Anterior cingulate cortex (tissue), 58 donors: ENCODE measurements around the gene KLF18.
"Not testable (repeated sequence)": the region's sequence is repeated elsewhere in the genome, so short reads cannot be mapped to it uniquely, and the experiment has no call there.

Experiments
- DNase-seq, 58 donors: peaks; one replicate each; lab custom pipeline; 2025; lab: John Stamatoyannopoulos, UW

Gene KLF18

DNA sequence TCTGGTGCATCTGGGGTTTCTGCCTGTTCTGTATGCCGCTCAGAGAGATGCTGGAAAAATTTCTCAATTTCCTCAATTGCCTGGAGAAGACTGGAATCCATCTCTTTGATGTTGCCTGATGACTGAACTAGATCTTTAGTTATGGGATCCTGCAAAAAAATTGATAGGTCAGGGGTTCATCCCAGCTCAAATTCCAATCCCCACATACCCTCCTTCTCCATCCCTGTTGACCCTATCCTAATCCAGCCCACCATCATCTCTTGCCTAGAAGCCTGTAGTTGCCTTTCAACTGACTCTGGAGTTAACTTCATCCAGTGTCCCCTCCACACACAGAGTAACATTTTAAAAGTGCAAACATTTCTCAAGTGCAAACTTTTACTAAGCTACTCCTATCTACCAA lies at the start of gene KLF18:
Gene KLF18 (minus strand): TSS at position 101 of the 400 bp plus-strand sequence. CDS start 0 bp downstream, at position 101.
- no peak for DNase-seq

DNA sequence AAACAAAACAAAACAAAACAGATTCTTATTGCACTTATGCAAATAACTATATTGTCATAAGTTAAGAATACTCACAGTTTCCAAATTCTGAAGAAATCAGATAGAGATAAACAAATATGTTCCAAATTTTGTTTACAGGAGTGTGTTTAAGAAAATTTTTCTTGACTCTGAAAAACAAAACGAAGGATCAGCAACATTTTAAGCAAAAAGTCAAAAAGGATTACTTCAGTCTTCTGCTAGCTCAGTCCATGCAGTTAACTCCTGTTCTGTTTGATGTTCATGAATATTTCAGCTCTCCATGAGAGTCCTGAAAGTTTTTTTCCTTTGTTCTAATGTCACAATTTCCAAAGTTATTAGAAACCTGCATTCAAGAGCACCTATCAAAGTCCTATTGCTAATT lies 33.2 kb upstream of the KLF18 start:
- no peak for DNase-seq

DNA sequence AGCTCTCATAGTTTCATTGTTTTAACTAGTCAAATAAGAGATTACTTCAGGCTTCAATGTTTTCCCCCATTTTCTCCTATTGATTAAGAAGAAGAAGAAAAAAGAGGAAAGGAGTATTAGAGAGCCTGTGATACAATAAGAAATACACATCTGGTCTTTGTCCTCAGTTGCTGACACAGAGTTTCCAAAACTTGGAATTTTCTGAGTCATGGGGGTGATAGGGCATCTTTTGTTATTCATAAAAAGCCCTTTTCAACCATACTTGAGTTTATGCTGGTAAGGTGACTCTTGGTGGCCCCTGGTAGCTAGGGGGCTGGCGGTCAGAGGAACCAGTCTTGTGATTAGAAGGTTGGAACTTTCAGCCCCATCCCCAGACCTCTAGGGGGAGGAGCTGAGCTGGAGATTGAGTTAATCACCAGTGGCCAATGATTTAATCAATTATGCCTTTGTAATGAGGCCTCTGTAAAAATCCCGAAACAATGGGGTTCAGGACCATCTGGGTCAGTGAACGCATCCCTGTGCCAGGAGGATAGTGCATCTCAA lies 28.9 kb upstream of the KLF18 start:
- DNase-seq, result no peak

DNA sequence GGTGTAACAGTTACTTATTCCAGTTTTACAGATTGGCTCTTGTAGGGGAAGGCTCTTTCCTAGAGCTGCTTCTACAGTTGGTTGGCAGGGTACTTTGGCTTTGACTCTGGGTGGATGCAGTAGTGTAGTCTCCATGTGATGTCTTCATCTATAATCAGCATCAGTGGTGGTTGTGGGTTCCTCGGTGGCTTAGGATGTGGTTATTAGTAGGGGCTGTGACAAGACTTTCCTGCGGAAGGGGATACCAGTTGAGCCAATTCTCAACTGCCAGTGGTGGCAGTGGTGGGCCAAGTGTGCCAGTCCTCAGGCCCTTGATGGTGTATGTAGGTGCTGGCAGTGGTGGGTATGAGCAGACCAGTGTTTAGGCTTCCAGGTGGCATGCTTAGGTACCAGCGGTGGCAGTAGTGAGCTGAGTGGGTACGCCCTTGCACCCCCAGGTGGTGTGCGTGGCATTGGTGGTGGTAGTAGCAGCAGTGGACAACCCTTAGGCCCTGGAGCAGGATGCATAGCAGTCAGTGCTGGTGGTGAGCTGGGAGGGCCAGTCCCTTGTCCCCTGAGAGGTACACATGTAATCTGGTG lies 27.2 kb upstream of the KLF18 start:
- DNase-seq, result no peak

DNA sequence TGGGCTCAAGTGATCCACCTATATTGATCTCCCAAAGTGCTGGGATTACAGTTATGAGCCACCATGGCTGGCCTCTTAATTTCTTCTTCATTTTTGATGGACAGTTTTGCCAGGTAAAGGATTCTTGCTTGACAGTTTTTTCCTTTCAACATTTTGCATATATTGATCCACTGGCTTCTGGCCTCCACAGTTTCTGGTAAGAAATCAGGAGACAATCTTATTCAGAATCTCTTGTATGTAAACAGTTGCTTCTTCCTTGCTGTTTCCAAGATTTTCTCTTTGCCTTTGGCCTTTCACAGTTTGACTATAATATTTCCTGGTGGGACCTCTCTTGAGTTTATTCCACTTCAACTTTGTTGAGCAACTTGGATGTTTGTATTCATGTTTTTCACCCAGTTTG lies 20.1 kb upstream of the KLF18 start:
- no peak for DNase-seq

DNA sequence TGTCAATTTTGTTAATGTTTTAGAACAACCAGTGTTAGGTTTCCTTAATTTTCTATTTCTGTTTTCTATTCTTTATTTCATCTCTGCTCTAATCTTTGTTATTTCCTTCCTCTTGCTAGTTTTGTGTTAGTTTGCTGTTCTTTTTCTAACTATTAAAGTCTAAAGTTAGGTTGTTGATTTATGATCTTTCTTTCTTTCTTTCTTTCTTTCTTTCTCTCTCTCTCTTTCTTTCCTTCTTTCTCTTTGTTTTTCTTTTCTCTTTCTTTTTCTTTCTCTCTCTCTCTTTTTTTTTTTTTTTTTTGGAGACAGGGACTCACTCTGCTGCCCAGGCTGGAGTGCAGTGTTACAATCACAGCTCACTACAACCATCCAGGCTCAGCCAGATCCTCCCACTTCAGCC lies 17.4 kb upstream of the KLF18 start:
- DNase-seq, result no peak

- no peak for DNase-seq
Measured at GRCh38 chr1:44157903-44158302, 16.5 kb upstream of the KLF18 start.

DNA sequence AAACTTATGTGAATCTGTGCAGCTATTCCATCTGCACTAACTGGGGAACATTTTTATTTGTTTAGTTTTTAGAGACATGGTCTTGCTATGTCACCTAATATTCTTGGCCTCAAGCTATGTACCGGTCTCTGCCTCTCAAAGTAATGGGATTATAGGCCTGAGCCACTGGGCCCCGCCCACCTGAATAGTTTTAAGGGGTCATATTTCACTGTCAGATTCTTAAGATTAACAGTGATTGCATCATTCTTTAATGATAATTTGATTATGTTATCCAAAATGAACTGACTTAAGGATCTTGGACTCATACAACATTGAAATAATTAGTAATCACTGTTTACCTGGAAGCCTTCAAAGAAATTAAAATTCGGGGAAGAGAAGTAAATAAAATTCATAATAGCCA lies 12.6 kb upstream of the KLF18 start:
- DNase-seq, result no peak

- DNase-seq, result no peak
Measured at GRCh38 chr1:44152692-44153091, 11.3 kb upstream of the KLF18 start.

DNA sequence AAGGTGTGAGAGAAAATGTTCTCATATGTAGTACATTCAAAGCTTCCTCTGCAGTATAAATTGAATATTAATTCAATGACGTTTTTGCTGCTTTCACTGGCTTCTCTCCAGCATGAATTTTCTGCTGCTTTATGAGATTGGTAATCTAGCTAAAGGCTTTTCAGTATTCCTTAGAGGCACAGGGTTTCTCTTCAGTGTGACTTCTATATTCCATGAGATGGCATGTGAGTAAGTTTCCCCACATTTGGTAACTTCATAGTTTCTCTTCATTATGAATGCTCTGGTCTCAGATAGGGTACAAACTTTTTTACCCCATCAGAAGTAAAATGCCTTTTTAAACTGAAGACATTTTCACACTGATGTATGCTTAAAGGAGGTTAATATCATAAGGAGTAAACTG lies 10.4 kb upstream of the KLF18 start:
- DNase-seq, result no peak

GRCh38 chr1:44151332-44151731 lies 9.9 kb upstream of the KLF18 start:
- DNase-seq, result no peak

DNA sequence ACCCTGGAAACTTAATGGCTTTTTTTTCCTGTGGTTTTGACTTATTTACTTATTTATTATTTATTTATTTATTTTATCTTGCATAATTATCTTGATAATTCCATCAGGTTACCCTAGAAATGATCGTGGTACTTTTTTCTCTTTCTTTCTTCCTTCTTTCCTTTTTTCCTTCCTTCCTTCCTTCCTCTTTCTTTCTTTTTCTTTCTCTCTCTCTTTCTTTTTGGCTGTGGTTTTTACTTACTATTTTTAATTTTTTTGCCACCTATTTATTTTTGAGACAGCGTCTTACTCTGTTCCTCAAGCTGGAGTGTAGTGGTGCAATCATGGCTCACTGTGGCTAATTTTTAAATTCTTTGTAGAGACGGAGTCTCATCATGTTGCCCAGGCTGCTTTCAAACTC lies 6.2 kb upstream of the KLF18 start:
- DNase-seq, result no peak

DNA sequence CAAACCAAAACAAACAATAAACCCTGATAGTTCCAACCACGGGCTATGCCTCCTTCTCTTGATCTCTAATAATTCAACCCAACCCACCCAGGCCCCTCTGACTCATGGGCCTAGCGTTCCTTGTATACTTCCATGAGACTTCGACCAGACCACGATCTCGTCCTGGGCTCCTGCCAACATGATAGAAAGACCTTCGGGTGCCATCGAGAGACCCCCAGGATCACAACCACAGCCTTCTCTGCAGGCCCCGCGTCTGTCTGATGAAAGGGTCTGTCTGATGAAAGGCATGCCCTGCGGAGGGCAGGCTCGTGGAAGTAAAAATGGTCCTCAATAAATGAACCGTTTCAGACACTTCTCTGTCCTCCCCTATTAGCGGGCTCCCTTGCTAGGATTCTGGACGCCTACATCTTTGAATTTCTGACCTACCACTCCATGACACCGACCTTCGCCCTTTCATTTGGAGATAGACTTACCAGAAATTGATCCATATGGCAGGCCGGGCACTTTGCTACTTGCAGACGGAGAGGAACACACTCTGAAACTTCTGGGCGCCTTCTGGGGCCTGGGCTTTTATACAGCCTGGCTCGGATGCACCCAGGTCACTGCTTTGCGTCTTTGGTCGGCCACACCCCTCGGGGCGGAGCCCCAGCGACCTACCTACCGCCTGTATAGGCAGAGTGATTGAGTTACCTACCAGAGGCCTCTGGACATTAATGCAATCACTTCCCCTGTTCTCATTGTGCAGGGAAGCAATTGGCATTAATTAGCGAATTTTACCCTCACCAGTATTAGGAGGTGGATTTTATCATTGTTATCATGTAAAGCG lies 5.3 kb upstream of the KLF18 start:
- no peak for DNase-seq

DNA sequence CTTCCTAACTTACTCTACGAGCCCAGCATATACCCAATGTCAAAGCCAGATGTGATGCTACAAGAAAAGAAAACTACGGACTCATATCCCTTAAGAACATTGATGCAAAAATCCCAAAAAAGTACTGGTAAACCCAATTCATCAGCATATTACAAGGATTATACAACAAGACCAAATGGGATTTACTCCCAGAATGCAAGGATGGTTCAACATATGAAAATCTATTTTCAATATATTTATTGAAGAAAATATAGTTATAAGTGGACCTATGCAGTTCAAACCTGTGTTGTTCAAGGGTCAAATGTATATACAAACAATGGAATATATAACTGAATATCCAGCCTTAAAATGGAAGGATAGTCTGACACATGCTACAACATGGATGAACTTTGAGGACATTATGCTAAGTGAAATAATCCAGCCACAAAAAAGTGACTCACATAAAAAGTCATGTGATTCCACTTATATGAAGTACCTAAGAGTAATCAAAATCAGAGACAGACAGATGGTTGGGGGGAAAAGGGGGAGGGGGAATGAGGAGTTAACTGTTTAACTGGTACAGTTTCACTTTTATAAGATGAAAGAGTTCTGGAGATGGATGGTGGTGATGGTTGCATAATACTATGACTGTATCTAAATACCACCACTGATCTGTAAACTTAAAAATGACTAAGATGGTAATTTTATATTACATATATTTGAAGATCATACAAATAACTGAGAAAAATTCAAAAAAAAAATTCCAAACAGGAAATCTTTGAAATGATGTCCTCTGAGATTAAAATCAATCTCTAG lies 3.7 kb upstream of the KLF18 start:
- DNase-seq, result no peak

DNA sequence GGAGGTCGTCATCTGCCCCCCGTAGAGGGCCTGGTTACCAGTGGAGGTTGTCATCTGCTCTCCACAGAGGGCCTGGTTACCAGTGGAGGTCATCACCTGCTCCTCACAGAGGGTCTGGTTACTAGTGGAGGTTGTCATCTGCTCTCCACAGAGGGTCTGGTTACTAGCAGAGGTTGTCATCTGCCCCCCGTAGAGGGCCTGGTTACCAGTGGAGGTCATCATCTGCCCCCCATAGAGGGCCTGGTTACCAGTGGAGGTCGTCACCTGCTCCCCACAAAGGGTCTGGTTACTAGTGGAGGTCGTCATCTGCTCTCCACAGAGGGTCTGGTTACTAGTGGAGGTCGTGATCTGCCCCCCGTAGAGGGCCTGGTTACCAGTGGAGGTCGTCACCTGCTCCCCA lies 1.9 kb downstream of the KLF18 start:
- DNase-seq, result not testable (repeated sequence)

- no peak for DNase-seq
Measured at GRCh38 chr1:44138239-44138638, 3.2 kb downstream of the KLF18 start.

DNA sequence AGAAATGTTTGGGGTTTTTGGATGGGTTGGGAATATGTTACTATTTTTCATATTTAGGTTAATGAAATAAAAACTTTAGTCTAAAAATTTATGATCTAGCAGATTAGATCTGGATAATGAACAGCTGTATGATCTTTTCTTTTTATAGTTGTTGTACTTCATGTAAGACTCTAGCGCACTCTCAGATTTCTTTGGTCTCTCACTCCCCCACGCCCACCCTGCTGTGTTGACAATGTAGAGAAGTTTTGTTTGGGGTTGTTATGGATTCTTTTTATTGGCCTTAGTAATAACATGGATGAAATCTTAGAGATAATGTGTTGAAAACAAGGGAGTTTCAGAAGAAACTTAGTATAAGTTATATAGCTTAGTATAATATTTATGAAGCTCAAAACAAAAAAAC lies 5.5 kb downstream of the KLF18 start:
- DNase-seq, result no peak

- no peak for DNase-seq
Measured at GRCh38 chr1:44134071-44134920, 7.1 kb downstream of the KLF18 start.

GRCh38 chr1:44131411-44131810 lies 10.0 kb downstream of the KLF18 start:
- no peak for DNase-seq
